Activated CD8-positive, alpha-beta T cell treated with anti-CD3 and anti-CD28 coated beads, Interleukin-2, amount 10 ng/mL, durations not matched to agents 7 days and 5 days (primary cell): ENCODE results near the gene ATP8B1. TPM values are rescaled to one million over a fixed set of nuclear protein-coding genes. Genes with fewer than 3 reads are reported as not detected.

ENCODE experiments used
- ATAC-seq: fragments of 150-1000 bp; cut with Tn5 transposase; one replicate; pipeline ENCODE4 v1.10.0; 2021; ENCODE audit warnings: moderate library complexity
- CTCF ChIA-PET: fragments of 350-600 bp; sonication (Branson Sonifier 250); formaldehyde crosslinking; loops from one replicate; lab custom pipeline; 2021; ENCODE audit warnings: antibody characterized with exemption; lab: Charles Lee
- POLR2A ChIA-PET: fragments of 350-600 bp; sonication (Branson Sonifier 250); formaldehyde crosslinking; loops from one replicate; lab custom pipeline; 2021; ENCODE audit warnings: antibody characterized with exemption; lab: Charles Lee
- DNase-seq: peaks from one replicate; pipeline ENCODE4 v3.0.0-alpha.2; 2020
- H3K27ac Mint-ChIP-seq: one replicate; pipeline ENCODE4 v1.8.0; 2021; ENCODE audit warnings: mild to moderate bottlenecking, mixed read lengths
- H3K27me3 Mint-ChIP-seq: one replicate; pipeline ENCODE4 v1.8.0; 2021; ENCODE audit warnings: low read depth, mixed read lengths
- H3K36me3 Mint-ChIP-seq: one replicate; pipeline ENCODE4 v1.8.0; 2021; ENCODE audit warnings: low read depth, mixed read lengths
- H3K4me1 Mint-ChIP-seq: one replicate; pipeline ENCODE4 v1.8.0; 2021; ENCODE audit warnings: low read depth, mixed read lengths
- H3K4me3 Mint-ChIP-seq: one replicate; pipeline ENCODE4 v1.8.0; 2021; ENCODE audit warnings: mild to moderate bottlenecking, mixed read lengths
- H3K9me3 Mint-ChIP-seq: one replicate; pipeline ENCODE4 v1.8.0; 2022; ENCODE audit warnings: mixed read lengths; ENCODE audit not compliant: insufficient read depth
- total RNA-seq, 2 experiments: library from RNA; stranded (reverse); gene quantifications; one replicate each; pipeline ENCODE4 v1.2.3, GENCODE V29; 2021

ATP8B1 gene
- total RNA-seq, 2 experiments from 2014 or later: 0.16 TPM; not detected in 1

DNA sequence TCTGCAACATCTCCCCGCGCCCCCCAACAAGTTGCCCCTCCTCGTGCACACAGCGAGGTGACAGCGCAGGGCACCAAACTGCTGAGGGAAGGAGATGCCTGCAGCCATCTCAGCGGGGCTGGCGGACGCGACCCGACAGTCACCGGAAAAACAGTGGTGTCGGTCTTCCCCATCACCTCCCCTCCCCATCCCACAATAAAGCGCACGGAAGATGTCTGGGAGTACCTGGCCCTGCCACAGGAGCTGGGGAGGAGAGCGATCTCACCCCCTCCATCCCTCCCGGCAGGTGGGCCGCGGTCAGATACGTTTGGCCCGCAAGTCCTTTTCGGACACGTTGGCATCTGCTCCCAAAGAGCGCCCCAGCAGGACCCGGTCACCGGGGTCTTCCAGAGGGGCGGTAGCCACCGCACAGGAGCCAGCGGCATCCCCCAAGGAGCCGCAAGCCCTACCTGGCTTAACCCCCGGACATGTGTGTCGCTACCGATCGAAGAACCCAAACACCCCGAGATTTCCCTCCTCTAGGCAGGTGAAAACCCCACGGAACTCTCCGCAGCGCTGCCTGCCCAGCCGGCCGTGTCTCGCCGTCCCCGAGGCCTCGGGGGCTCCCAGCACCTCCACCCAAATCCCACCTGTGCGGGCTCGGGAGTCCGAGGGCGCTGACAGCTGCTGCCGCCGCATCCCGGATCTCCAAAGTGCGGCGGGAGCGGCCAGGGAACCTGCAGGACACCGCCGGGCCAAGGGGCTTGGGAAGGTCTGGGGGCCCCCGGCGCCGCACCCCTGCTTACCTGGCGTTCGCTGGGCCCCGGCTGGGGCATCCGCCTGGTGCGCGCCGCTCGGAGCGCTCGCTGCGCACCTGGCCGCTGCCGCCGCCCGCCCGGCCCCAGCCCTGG is 657 bp downstream of the ATP8B1 start:
- Mint-ChIP-seq H3K36me3 (no peaks in the 10 kb centered on the region), H3K27ac (no peak overlapping the region), H3K4me1 (peaks cover 14% of the 10 kb centered on the region), H3K4me3 (peak overlapping the region; percentile 67), H3K27me3 (peaks cover 57% of the 10 kb centered on the region), H3K9me3 (no peaks in the 10 kb centered on the region)
- CTCF ChIA-PET: no interaction called here
- ATAC-seq: peak; percentile 59
- DNase-seq: peak; percentile 30
- POLR2A ChIA-PET: no interaction called here

GRCh38 chr18:57801761-57802212 is 1.3 kb downstream of the ATP8B1 start:
- no peak for DNase-seq
- ChIA-PET CTCF (no interaction called here), POLR2A (no interaction called here)
- Mint-ChIP-seq H3K4me3 (peak overlapping the region; percentile 67), H3K4me1 (peaks cover 20% of the 10 kb centered on the region), H3K27ac (no peak overlapping the region), H3K9me3 (no peaks in the 10 kb centered on the region), H3K36me3 (no peaks in the 10 kb centered on the region), H3K27me3 (peaks cover 55% of the 10 kb centered on the region)
- ATAC-seq: peak; percentile 18

GRCh38 chr18:57801325-57801724 is 1.8 kb downstream of the ATP8B1 start:
- ATAC-seq (no peak), DNase-seq (no peak)
- Mint-ChIP-seq H3K4me1 (peaks cover 21% of the 10 kb centered on the region), H3K4me3 (peak overlapping the region; percentile 67), H3K27me3 (peaks cover 55% of the 10 kb centered on the region), H3K36me3 (no peaks in the 10 kb centered on the region), H3K9me3 (no peaks in the 10 kb centered on the region), H3K27ac (no peak overlapping the region)
- POLR2A ChIA-PET: no interaction called here
- CTCF ChIA-PET: no interaction called here

DNA sequence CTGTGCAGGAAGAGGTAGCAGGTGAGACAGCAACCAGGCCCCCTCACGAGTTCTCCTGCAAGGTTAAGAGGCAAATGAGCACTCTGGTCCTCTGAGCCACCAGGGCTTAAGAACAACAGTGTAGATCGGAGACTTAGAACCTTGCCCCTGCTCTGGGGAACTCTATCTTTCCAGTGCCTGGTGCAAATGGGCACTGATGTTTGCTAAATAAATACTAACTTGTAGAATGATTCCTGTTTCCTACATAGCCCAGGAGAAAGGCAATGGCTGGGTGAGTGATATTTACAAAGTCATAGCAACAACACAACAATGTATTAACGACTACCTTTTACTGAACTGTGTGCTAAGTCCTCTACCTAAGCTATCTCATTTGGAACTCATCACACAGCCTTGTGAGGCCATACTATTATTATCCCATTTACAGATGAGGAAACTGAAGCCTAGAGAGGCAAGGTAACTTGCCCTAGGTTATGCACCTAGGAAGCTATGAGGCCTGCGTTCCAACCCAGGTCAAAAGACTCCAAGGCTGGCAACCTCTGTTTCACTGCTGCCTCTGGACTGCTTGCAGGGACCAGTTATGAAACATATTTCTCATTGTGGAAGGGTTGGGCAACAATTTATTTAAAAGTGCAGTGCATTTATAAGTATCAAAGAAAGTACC is 4.3 kb downstream of the ATP8B1 start:
- CTCF ChIA-PET: no interaction called here

DNA sequence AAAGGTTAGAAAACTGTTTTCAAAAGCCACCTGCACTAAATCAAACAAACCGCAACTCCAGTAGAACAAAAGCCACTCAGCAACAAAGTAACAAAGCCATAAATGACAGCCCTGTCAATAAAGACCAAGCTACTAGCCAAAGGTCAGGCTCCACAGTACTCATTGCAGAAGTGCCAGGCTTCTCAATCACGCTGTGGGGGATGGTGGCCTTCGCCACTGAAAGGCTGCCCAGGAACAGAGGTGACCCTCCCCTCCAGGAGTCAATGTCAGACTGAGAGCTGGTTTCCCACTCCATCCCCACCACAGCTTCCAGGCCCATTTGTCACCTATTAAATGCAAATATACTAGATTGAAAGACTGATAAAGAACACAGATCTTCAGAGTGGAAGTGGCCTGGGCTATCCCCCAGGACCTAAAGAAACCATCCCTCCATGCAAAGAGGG is 5.9 kb downstream of the ATP8B1 start:
- POLR2A ChIA-PET: no interaction called here
- Mint-ChIP-seq H3K9me3 (no peaks in the 10 kb centered on the region), H3K4me1 (peaks cover 16% of the 10 kb centered on the region), H3K36me3 (no peaks in the 10 kb centered on the region), H3K4me3 (no peak overlapping the region), H3K27ac (no peak overlapping the region), H3K27me3 (peaks cover 49% of the 10 kb centered on the region)
- no peak for DNase-seq
- CTCF ChIA-PET: no interaction called here
- ATAC-seq: no peak

More for the DNA sequence above, 4.3 kb downstream of the ATP8B1 start:
- H3K4me1 Mint-ChIP-seq: peaks cover 19% of the 10 kb centered on the region
- H3K27me3 Mint-ChIP-seq: peaks cover 48% of the 10 kb centered on the region
- DNase-seq: no peak
- no peaks in the 10 kb centered on the region for H3K36me3 Mint-ChIP-seq
- POLR2A ChIA-PET: no interaction called here
- ATAC-seq: no peak
- H3K9me3 Mint-ChIP-seq: no peaks in the 10 kb centered on the region
- no peak overlapping the region for H3K27ac Mint-ChIP-seq
- H3K4me3 Mint-ChIP-seq: no peak overlapping the region

DNA sequence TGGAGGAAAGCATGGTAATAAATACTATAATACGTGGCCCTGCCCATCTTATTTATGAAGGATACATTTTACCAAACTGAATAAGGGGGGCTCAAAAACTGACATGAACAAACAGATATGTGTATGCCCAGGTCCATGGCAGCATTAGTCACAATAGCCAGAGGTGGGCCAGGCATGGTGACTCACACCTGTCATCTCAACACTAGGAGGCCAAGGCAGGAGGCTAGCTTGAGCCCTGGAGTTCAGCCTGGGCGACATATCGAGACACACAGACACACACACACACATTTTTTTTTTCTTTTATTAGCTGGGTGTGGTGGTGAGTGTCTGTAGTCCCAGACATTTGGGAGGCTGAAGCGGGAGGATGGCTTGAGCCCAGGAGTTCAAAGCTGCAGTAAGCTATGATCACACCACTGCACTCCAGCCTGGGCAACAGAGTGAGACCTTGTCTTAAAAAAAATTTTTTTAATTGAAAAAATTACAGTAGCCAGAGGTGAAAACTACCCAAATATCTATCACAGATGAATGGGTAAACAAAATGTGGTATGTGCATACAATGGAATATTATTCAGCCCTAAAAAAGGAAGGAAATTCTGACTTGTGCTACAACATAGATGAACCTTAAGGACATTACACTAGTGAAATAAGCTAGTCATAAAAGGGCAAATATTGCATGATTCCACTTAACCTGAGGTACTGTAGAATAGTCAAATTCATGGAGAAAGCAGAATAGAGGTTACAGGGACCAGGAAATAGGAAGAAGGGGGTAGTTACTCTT is 8.0 kb downstream of the ATP8B1 start:
- ATAC-seq: no peak
- Mint-ChIP-seq H3K36me3 (no peaks in the 10 kb centered on the region), H3K9me3 (no peaks in the 10 kb centered on the region), H3K4me3 (no peak overlapping the region), H3K27me3 (peaks cover 31% of the 10 kb centered on the region), H3K27ac (no peak overlapping the region), H3K4me1 (peaks cover 7% of the 10 kb centered on the region)
- POLR2A ChIA-PET: no interaction called here
- CTCF ChIA-PET: interaction anchor here (1.6 kb wide), 1 partner anchor 14 kb away, joined by 4 read pairs; no protein-coding TSS in a partner anchor
- DNase-seq: no peak

DNA sequence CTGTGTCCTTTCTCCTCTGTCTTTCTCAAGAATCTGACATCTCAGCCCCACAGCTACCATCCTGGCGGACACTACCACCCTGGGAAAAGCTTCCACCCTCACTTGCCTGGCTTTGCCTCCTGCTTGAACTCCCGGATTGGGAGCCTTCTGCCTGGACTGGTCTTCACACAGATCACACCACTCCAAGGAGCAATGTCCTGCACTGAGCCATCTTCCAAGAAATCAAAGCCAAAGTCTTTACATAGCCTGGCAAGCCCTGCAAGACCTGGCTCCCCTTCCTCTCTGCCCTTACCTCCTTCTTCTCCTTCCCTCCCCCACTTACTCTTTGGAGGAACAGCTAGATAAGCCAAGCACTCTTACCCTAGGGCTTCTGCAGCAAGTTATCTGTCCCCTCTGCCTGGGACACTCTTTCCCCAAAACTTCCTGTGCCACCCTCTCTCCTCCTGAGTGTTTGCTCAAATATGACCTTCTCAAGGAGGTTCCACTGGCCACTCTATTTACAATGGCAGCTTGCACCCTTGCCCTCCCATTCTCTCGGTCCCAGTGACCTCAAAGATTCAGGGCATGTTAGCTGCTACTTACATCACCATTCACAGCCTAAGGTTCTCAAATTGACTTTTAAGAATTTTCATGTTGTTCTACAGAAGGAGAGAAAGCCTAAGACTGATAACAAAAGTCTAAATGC is 9.7 kb downstream of the ATP8B1 start:
- peaks cover 7% of the 10 kb centered on the region for H3K4me1 Mint-ChIP-seq
- H3K27ac Mint-ChIP-seq: no peak overlapping the region
- DNase-seq (no peak), ATAC-seq (no peak)
- ChIA-PET CTCF (no interaction called here), POLR2A (interaction anchor here (0.5 kb wide), 1 partner anchor 163 kb away, joined by 3 read pairs; no protein-coding TSS in a partner anchor)
- no peaks in the 10 kb centered on the region for H3K36me3 Mint-ChIP-seq
- H3K4me3 Mint-ChIP-seq: no peak overlapping the region
- peaks cover 24% of the 10 kb centered on the region for H3K27me3 Mint-ChIP-seq
- H3K9me3 Mint-ChIP-seq: no peaks in the 10 kb centered on the region

GRCh38 chr18:57792631-57793301 is 10.3 kb downstream of the ATP8B1 start:
- Mint-ChIP-seq H3K27ac (no peak overlapping the region), H3K27me3 (peaks cover 22% of the 10 kb centered on the region), H3K4me3 (no peak overlapping the region), H3K4me1 (peaks cover 7% of the 10 kb centered on the region), H3K9me3 (no peaks in the 10 kb centered on the region), H3K36me3 (no peaks in the 10 kb centered on the region)
- ATAC-seq: no peak
- POLR2A ChIA-PET: interaction anchor here (0.5 to 0.7 kb wide), 3 partner anchors 9 to 1141 kb away, joined by 3 to 5 read pairs (median 3); no protein-coding TSS in a partner anchor
- CTCF ChIA-PET: no interaction called here
- no peak for DNase-seq

- CTCF ChIA-PET: no interaction called here
- H3K36me3 Mint-ChIP-seq: no peaks in the 10 kb centered on the region
- POLR2A ChIA-PET: interaction anchor here (0.6 kb wide), 1 partner anchor 8 kb away, joined by 5 read pairs; no protein-coding TSS in a partner anchor
- peaks cover 2% of the 10 kb centered on the region for H3K4me1 Mint-ChIP-seq
- H3K4me3 Mint-ChIP-seq: no peak overlapping the region
- H3K9me3 Mint-ChIP-seq: no peaks in the 10 kb centered on the region
- H3K27me3 Mint-ChIP-seq: peaks cover 22% of the 10 kb centered on the region
- DNase-seq (no peak), ATAC-seq (no peak)
- H3K27ac Mint-ChIP-seq: no peak overlapping the region
Measured at GRCh38 chr18:57791911-57792310, 11.2 kb downstream of the ATP8B1 start.

GRCh38 chr18:57791192-57791591 is 11.9 kb downstream of the ATP8B1 start:
- ChIA-PET CTCF (no interaction called here), POLR2A (no interaction called here)
- Mint-ChIP-seq H3K27me3 (peaks cover 18% of the 10 kb centered on the region), H3K9me3 (no peaks in the 10 kb centered on the region), H3K4me1 (no peaks in the 10 kb centered on the region), H3K36me3 (no peaks in the 10 kb centered on the region), H3K27ac (no peak overlapping the region), H3K4me3 (no peak overlapping the region)
- no peak for DNase-seq
- no peak for ATAC-seq

DNA sequence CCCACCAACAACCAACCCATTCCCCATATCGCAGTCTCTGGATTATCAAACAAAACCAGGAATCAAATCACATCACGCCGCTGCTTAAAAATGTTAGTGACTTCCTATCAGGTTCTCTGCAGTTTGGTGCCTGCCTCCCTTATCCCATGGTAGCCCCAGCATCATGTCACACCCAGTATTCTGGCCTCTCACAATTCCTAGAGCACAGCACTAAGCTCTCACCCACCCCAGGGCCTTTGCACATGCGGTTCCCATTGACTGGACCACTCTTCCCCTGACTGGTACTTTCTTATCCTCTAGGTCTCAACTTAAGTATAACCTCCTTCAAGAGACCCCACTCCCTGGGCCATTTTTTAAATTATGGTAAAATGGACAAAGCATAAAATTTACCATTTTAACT is 12.8 kb downstream of the ATP8B1 start:
- no peaks in the 10 kb centered on the region for H3K9me3 Mint-ChIP-seq
- DNase-seq: no peak
- CTCF ChIA-PET: no interaction called here
- no peaks in the 10 kb centered on the region for H3K4me1 Mint-ChIP-seq
- POLR2A ChIA-PET: no interaction called here
- H3K4me3 Mint-ChIP-seq: no peak overlapping the region
- no peak for ATAC-seq
- H3K27ac Mint-ChIP-seq: no peak overlapping the region
- no peaks in the 10 kb centered on the region for H3K36me3 Mint-ChIP-seq
- peaks cover 14% of the 10 kb centered on the region for H3K27me3 Mint-ChIP-seq
